Endothelial cell of hepatic sinusoid (primary cell): ENCODE data around the gene MRFAP1.
"Not testable (repeated sequence)": the region's sequence is repeated elsewhere in the genome, so short reads cannot be mapped to it uniquely, and the experiment has no call there.

Experiments
- in situ Hi-C: cut with HindIII; loops from 2 replicates; pipeline ENCODE4 v1.10.0; 2017; ENCODE audit warnings: low sequenced_read_pairs

MRFAP1 gene

GRCh38 chr4:6632125-6632524 lies 8.4 kb upstream of the MRFAP1 start:
- in situ Hi-C loops: no loop called here

- in situ Hi-C loops: no loop called here
Observed at GRCh38 chr4:6633091-6633906, 7.2 kb upstream of the MRFAP1 start.

DNA sequence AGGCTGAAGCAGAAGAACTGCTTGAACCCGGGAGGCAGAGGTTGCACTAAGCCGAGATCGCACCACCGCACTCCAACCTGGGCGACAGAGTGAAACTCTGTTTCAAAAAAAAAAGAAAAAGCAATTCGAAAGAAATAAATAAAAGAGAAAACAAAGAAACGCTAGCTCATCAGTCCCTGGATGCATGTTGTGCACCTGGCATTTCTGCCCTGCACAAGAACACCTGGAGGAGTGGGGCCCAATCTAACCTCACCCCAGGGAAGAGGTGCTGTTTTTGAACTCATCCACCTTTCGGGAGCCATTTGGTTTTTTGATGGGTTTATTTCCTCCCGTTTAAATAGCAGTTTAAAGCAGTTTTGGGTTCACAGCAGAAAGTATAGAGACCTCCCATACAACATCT lies 5.7 kb upstream of the MRFAP1 start:
- in situ Hi-C loops: no loop called here

- in situ Hi-C loops: no loop called here
Observed at GRCh38 chr4:6639137-6639680, 1.3 kb upstream of the MRFAP1 start.

DNA sequence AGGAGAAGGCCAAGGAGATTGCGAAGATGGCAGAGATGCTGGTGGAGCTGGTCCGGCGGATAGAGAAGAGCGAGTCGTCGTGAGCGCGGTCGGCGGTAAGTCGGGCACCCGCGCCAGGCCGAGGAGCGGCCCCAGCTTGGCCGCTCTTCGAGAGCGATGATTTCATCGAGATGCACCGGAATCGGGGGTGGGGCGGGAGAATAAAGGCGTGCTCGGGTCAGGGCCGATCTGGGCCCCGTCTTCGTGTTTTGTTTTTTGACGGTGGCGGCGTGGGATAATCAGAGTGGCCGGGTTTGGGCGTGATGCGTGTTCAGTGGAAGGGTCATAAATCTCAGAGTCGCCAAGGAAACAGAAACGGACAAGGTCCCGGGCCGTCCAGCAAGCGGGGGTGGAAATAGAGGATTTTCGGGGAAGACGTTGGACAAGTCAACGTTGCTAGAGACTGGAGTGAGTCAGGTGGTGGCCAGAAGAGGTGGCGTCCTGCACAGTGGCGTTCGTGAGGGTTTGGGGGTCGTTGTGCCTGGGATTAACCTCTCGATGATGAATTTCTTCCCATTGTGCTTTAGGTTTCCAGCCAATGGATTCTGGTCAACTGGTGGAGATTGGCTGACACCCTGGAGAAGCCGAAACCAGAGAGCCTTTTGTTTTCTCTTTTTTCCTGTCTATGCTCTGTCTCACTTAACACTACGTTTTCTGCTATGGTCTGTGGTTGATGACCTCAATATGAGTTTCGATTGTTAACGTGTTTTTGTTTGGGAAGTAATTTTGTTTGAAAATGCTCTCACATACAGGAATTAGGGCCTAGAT lies 882 bp downstream of the MRFAP1 start:
- in situ Hi-C loops: no loop called here

GRCh38 chr4:6641971-6642320 lies 1.5 kb downstream of the MRFAP1 start:
- in situ Hi-C loops: no loop called here

- in situ Hi-C loops: no loop called here
Observed at GRCh38 chr4:6643141-6643847, 2.8 kb downstream of the MRFAP1 start.

- in situ Hi-C loops: no loop called here
Observed at GRCh38 chr4:6644792-6645530, 4.5 kb downstream of the MRFAP1 start.

DNA sequence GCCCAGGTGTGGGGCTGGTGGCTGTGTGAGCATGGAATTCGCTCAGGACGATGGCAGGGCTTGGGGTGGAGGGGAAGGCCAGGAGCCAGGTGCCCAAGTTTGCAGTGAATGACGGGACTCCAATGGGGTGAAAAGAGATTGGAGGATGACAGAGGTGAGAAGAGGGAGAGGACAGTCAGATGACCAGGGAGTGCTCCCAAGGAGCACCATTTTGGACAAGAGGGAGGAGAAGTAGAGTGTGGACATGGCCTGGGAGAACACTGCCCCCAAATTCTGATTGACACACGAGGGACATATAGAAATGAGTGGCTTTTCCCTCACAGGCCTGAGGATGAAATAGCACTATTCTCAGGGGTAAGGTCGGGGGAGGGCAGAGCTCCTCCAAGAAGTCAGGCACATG lies 6.7 kb downstream of the MRFAP1 start:
- in situ Hi-C loops: no loop called here

GRCh38 chr4:6647582-6648230 lies 7.2 kb downstream of the MRFAP1 start:
- in situ Hi-C loops: no loop called here

- in situ Hi-C loops: no loop called here
Observed at GRCh38 chr4:6649216-6649615, 8.7 kb downstream of the MRFAP1 start.

GRCh38 chr4:6654211-6654610 lies 13.7 kb downstream of the MRFAP1 start:
- in situ Hi-C loops: not testable (repeated sequence)

DNA sequence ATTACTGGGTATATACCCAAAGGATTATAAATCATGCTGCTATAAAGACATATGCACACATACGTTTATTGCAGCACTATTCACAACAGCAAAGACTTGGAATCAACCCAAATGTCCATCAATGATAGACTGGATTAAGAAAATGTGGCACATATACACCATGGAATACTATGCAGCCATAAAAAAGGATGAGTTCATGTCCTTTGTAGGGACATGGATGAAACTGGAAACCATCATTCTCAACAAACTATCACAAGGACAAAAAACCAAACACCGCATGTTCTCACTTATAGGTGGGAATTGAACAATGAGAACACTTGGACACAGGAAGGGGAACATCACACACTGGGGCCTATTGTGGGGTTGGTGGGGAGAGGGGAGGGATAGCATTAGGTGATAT lies 14.8 kb downstream of the MRFAP1 start:
- in situ Hi-C loops: not testable (repeated sequence)

DNA sequence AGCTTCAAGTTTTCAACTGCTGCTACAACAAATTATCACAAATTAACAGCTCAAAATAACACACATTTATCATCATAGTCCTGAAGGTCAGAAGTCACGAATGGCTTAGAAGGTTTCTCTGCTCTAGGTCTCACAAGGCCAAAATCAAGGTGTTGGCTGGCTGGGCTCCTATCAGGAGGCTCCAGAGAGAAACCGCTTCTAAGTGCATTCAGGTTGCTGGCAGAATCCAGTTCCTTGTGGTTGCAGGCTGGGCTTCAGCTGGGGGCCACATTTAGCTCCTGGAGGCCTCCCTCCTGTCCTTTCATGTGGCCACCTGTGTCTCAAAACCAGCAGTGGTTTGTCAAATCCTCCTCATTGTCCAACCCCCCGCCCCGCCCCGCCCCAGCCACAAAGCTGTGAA lies 15.4 kb downstream of the MRFAP1 start:
- in situ Hi-C loops: no loop called here

GRCh38 chr4:6657242-6658208 lies 17.0 kb downstream of the MRFAP1 start:
- in situ Hi-C loops: no loop called here

GRCh38 chr4:6658209-6658595 lies 17.7 kb downstream of the MRFAP1 start:
- in situ Hi-C loops: no loop called here

- in situ Hi-C loops: no loop called here
Observed at GRCh38 chr4:6658597-6659075, 18.2 kb downstream of the MRFAP1 start.

GRCh38 chr4:6659897-6660296 lies 19.4 kb downstream of the MRFAP1 start:
- in situ Hi-C loops: loop anchor here (5.0 kb wide), 3 partner anchors 58 to 88 kb away; no protein-coding TSS in a partner anchor

DNA sequence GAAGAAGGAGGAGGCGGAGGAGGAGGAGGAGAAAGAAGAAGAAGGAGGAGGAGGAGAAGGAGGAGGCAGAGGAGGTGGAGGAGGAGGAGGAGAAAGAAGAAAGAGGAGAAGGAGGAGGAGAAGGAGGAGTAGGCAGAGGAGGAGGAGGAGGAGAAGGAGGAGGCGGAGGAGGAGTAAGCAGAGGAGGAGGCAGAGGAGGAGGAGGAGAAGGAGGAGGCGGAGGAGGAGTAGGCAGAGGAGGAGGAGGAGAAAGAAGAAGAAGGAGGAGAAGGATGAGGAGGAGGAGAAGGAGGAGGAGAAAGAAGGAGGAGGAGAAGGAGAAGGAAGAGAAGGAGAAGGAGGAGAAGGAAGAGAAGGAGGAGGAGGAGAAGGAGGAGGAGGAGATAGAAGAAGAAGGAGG lies 19.9 kb downstream of the MRFAP1 start:
- in situ Hi-C loops: loop anchor here (5.0 kb wide), 3 partner anchors 58 to 88 kb away; no protein-coding TSS in a partner anchor
